H1 (cell line): Measurements from ENCODE around the gene UNC5B. TPM values are rescaled to one million over a fixed set of nuclear protein-coding genes. Genes with fewer than 3 reads are reported as not detected.

Source experiments
- CTCF ChIA-PET: fragments of 300-600 bp; sonication (Branson Sonifier 250); formaldehyde crosslinking; loops from one replicate; lab custom pipeline; 2021; ENCODE audit not compliant: partially characterized antibody; lab: Charles Lee
- POLR2A ChIA-PET: fragments of 300-600 bp; sonication (Branson Sonifier 250); formaldehyde crosslinking; loops from one replicate; lab custom pipeline; 2021; ENCODE audit warnings: inconsistent platforms; ENCODE audit not compliant: partially characterized antibody; lab: Charles Lee
- DNase-seq, 2 experiments: peaks; one replicate each; pipeline versions ENCODE4 v3.0.0 to v3.0.0-alpha.2; 2010 to 2022; ENCODE audit warnings: low spot score in 2 of 2, low read depth in 1 of 2, mixed read lengths in 1 of 2
- FAIRE-seq: peaks from 2 replicates; lab custom pipeline; 2011; peaks lifted over from hg19 to GRCh38; lab: Jason Lieb, UNC
- H2AFZ ChIP-seq: 2 replicates; pipeline ENCODE4 v1.8.1; 2012; ENCODE audit warnings: low read length, inconsistent platforms
- H2AK5ac ChIP-seq: 2 replicates; pipeline ENCODE4 v1.6.1; 2013; ENCODE audit warnings: low read depth, low read length
- H2BK120ac ChIP-seq: replicated peaks from 2 replicates; pipeline ENCODE3; 2013; ENCODE audit warnings: low read depth, low read length, inconsistent platforms
- H2BK12ac ChIP-seq: 2 replicates; pipeline ENCODE4 v1.6.1; 2013; ENCODE audit warnings: low read depth, low read length
- H2BK15ac ChIP-seq: 2 replicates; pipeline ENCODE4 v1.6.1; 2013; ENCODE audit warnings: low read length
- H2BK20ac ChIP-seq: 2 replicates; pipeline ENCODE4 v1.6.1; 2013; ENCODE audit warnings: low read length
- H2BK5ac ChIP-seq: 2 replicates; pipeline ENCODE4 v1.6.1; 2013; ENCODE audit warnings: low read depth, low read length
- H3K14ac ChIP-seq: 2 replicates; pipeline ENCODE4 v1.6.1; 2013; ENCODE audit warnings: inconsistent platforms; ENCODE audit not compliant: insufficient read length
- H3K18ac ChIP-seq: 2 replicates; pipeline ENCODE4 v1.6.1; 2013; ENCODE audit warnings: low read length; ENCODE audit errors: extremely low read depth
- H3K23ac ChIP-seq: 2 replicates; pipeline ENCODE4 v1.6.1; 2013; ENCODE audit warnings: inconsistent platforms; ENCODE audit not compliant: insufficient read length
- H3K23me2 ChIP-seq: 2 replicates; pipeline ENCODE4 v1.6.1; 2013; ENCODE audit warnings: low read depth, low read length
- H3K27ac ChIP-seq: 2 replicates; pipeline ENCODE4 v1.6.1; 2011; ENCODE audit warnings: low read depth, low read length, inconsistent platforms
- H3K27me3 ChIP-seq, 4 experiments: replicated peaks in 1 of 4; 1 replicate in 1 of 4; 2 replicates in 3 of 4; pipeline versions ENCODE4 v1.6.1 to v1.8.1; 2011 to 2013; ENCODE audit warnings: low read length in 3 of 4, mild to moderate bottlenecking in 3 of 4, inconsistent platforms in 2 of 4, mixed read lengths in 2 of 4, moderate library complexity in 1 of 4; ENCODE audit not compliant: control insufficient read depth in 3 of 4, insufficient read depth in 3 of 4; ENCODE audit errors: extremely low read depth in 1 of 4
- H3K36me3 ChIP-seq, 4 experiments: 2 replicates each; pipeline versions ENCODE4 v1.6.1 to v1.8.1; 2011 to 2013; ENCODE audit warnings: mild to moderate bottlenecking in 4 of 4, low read length in 3 of 4, moderate library complexity in 2 of 4, control low read depth in 1 of 4, inconsistent platforms in 1 of 4; ENCODE audit not compliant: insufficient read depth in 4 of 4, control insufficient read depth in 2 of 4
- H3K4ac ChIP-seq: replicated peaks from 2 replicates; pipeline ENCODE3; 2013; ENCODE audit warnings: low read length, low read depth, mixed read lengths, inconsistent platforms; ENCODE audit not compliant: insufficient read length
- H3K4me1 ChIP-seq, 4 experiments: replicated peaks in 1 of 4; 1 replicate in 1 of 4; 2 replicates in 3 of 4; pipeline versions ENCODE4 v1.6.1 to v1.8.1; 2011 to 2013; ENCODE audit warnings: low read length in 3 of 4, inconsistent platforms in 2 of 4, mixed read lengths in 1 of 4; ENCODE audit not compliant: insufficient read depth in 4 of 4, control insufficient read depth in 3 of 4
- H3K4me2 ChIP-seq, 2 experiments: 2 replicates each; pipeline versions ENCODE4 v1.6.1 to v1.8.1; 2011 to 2013; ENCODE audit warnings: low read depth in 2 of 2, low read length in 2 of 2, control low read depth in 1 of 2, inconsistent platforms in 1 of 2, mild to moderate bottlenecking in 1 of 2; ENCODE audit not compliant: insufficient read depth in 1 of 2
- H3K4me3 ChIP-seq, 4 experiments: fragments of 200-600, 300-600 bp in 1 of 4; sonication (generic), shearing (Covaris generic), sonication (Bioruptor Twin) in 1 of 4; 2 replicates each; pipeline versions ENCODE4 v1.5.1 to v1.8.1; 2011 to 2016; ENCODE audit warnings: low read length in 4 of 4, low read depth in 3 of 4, control low read depth in 2 of 4, inconsistent platforms in 2 of 4, mild to moderate bottlenecking in 2 of 4, mixed read lengths in 1 of 4, moderate library complexity in 1 of 4; ENCODE audit not compliant: insufficient read depth in 2 of 4; ENCODE audit errors: extremely low read depth in 1 of 4
- H3K56ac ChIP-seq: replicated peaks from 2 replicates; pipeline ENCODE3; 2013; ENCODE audit warnings: low read depth, mild to moderate bottlenecking, mixed read lengths, low read length, inconsistent platforms; ENCODE audit not compliant: insufficient read length
- H3K79me1 ChIP-seq: 2 replicates; pipeline ENCODE4 v1.6.1; 2013; ENCODE audit warnings: low read depth, low read length, control low read depth
- H3K79me2 ChIP-seq, 2 experiments: 2 replicates each; pipeline versions ENCODE4 v1.6.1 to v1.8.1; 2012 to 2013; ENCODE audit warnings: low read length in 2 of 2, mild to moderate bottlenecking in 2 of 2, inconsistent platforms in 1 of 2; ENCODE audit not compliant: insufficient read depth in 2 of 2, control insufficient read depth in 1 of 2
- H3K9ac ChIP-seq, 4 experiments: replicated peaks in 1 of 4; 1 replicate in 1 of 4; 2 replicates in 3 of 4; pipeline versions ENCODE4 v1.6.1 to v1.8.1; 2011 to 2013; ENCODE audit warnings: low read depth in 3 of 4, low read length in 3 of 4, control low read depth in 2 of 4, mild to moderate bottlenecking in 2 of 4, moderate library complexity in 2 of 4, inconsistent platforms in 1 of 4; ENCODE audit errors: extremely low read depth in 1 of 4
- H3K9me3 ChIP-seq, 2 experiments: 2 replicates each; pipeline versions ENCODE4 v1.6.1 to v1.8.1; 2012 to 2013; ENCODE audit warnings: mild to moderate bottlenecking in 2 of 2, moderate library complexity in 2 of 2, control low read depth in 1 of 2, inconsistent platforms in 1 of 2, low read depth in 1 of 2, low read length in 1 of 2, mixed read lengths in 1 of 2; ENCODE audit not compliant: insufficient read depth in 2 of 2
- H4K20me1 ChIP-seq, 2 experiments: replicated peaks in 1 of 2; 2 replicates each; pipeline versions ENCODE3 to v1.8.1; 2011 to 2013; ENCODE audit warnings: inconsistent platforms in 2 of 2, low read length in 2 of 2, mild to moderate bottlenecking in 1 of 2; ENCODE audit not compliant: insufficient read depth in 2 of 2, control insufficient read depth in 1 of 2
- H4K5ac ChIP-seq: 2 replicates; pipeline ENCODE4 v1.6.1; 2013; ENCODE audit warnings: low read length, low read depth, mixed read lengths, inconsistent platforms; ENCODE audit not compliant: insufficient read length
- H4K8ac ChIP-seq: 2 replicates; pipeline ENCODE4 v1.8.0; 2013; ENCODE audit warnings: mild to moderate bottlenecking, moderate library complexity, low read length, inconsistent platforms; ENCODE audit not compliant: insufficient read depth; ENCODE audit errors: extremely low read depth
- H4K91ac ChIP-seq: replicated peaks from 2 replicates; pipeline ENCODE3; 2013; ENCODE audit warnings: low read length, mixed read lengths, inconsistent platforms; ENCODE audit not compliant: insufficient read length
- ASH2L ChIP-seq: fragments of 200-600, 300-600 bp; sonication (generic); IDR thresholded peaks from one replicate; pipeline ENCODE4 v1.7.1; 2017; ENCODE audit warnings: low read length
- CEBPB ChIP-seq: IDR thresholded peaks from 2 replicates; pipeline ENCODE4 v1.6.1; 2012; ENCODE audit warnings: low read depth, low read length
- NRF1 ChIP-seq: IDR thresholded peaks from 2 replicates; pipeline ENCODE4 v1.6.1; 2011; ENCODE audit warnings: mild to moderate bottlenecking, low read depth, low read length, improper control_type of control experiment
- SAP30 ChIP-seq: fragments of 300-600 bp; sonication (generic); IDR thresholded peaks from 2 replicates; pipeline ENCODE4 v1.7.1; 2012; ENCODE audit warnings: low read length, moderate library complexity, mild to moderate bottlenecking, inconsistent platforms; ENCODE audit not compliant: insufficient read depth, insufficient replicate concordance
- SP4 ChIP-seq: IDR thresholded peaks from 2 replicates; pipeline ENCODE4 v1.6.1; 2012; ENCODE audit warnings: low read length, inconsistent platforms
- TBP ChIP-seq: IDR thresholded peaks from 2 replicates; pipeline ENCODE4 v1.6.1; 2011; ENCODE audit warnings: low read depth, low read length, improper control_type of control experiment
- WGBS, 2 experiments: shearing (Covaris generic) in 1 of 2; methylation state at CpG; one replicate each; pipeline versions ENCODE4 v1.1.6 to v1.1.7; 2013 to 2015; ENCODE audit warnings: low lambda C conversion rate in 2 of 2, mixed read lengths in 2 of 2, inconsistent platforms in 1 of 2, low coverage in 1 of 2, missing lambda C conversion rate in 1 of 2; ENCODE audit not compliant: insufficient replicate concordance in 2 of 2, insufficient coverage in 1 of 2, insufficient read length in 1 of 2; ENCODE audit errors: extremely low coverage in 1 of 2, missing lambda C conversion rate in 1 of 2; 5-methylcytosine and 5-hydroxymethylcytosine counted together
- polyA plus RNA-seq, 7 experiments: library from polyadenylated mRNA; depleted of rRNA in 3 of 7; stranded (reverse) in 5 of 7; unstranded in 2 of 7; fragments of >200 nt in 5 of 7; fragments of 200-250 nt in 2 of 7; gene quantifications; 1 replicate in 5 of 7; 2 replicates in 1 of 7; 4 replicates in 1 of 7; pipeline versions ENCODE4 v1.2.1 to v1.2.3, GENCODE V29; 2011 to 2013; ENCODE audit warnings: missing spikeins in 2 of 7, mixed read lengths in 2 of 7
- total RNA-seq: library from RNA; stranded (reverse); fragmentation: NEBNext Ultra II Directional; extraction: Animal tissue kit (Norgen Biotek cat#: 25700); gene quantifications from 2 replicates; pipeline ENCODE4 v1.2.1, GENCODE V29; 2021
- TF ChIP-seq, protein P1 (sequence below): IDR thresholded peaks from 2 replicates; pipeline ENCODE4 v1.6.1; 2011; ENCODE audit warnings: low read depth, mild to moderate bottlenecking, low read length; ENCODE audit not compliant: insufficient read depth
- TF ChIP-seq, protein P2 (sequence below), 3 experiments: IDR thresholded peaks; 1 replicate in 2 of 3; 2 replicates in 1 of 3; pipeline versions ENCODE4 v1.5.1 to v1.6.1; 2011; ENCODE audit warnings: low read length in 3 of 3, mild to moderate bottlenecking in 3 of 3, inconsistent platforms in 2 of 3, low read depth in 1 of 3, moderate library complexity in 1 of 3; ENCODE audit not compliant: insufficient read depth in 1 of 3; ENCODE audit errors: control extremely low read depth in 1 of 3

Gene UNC5B
- total and polyA plus RNA-seq, 2 of the 8 experiments (the other 6 are each of a cell fraction or from before 2014, with no cell fraction given) = 27.9 to 31.8 TPM

DNA sequence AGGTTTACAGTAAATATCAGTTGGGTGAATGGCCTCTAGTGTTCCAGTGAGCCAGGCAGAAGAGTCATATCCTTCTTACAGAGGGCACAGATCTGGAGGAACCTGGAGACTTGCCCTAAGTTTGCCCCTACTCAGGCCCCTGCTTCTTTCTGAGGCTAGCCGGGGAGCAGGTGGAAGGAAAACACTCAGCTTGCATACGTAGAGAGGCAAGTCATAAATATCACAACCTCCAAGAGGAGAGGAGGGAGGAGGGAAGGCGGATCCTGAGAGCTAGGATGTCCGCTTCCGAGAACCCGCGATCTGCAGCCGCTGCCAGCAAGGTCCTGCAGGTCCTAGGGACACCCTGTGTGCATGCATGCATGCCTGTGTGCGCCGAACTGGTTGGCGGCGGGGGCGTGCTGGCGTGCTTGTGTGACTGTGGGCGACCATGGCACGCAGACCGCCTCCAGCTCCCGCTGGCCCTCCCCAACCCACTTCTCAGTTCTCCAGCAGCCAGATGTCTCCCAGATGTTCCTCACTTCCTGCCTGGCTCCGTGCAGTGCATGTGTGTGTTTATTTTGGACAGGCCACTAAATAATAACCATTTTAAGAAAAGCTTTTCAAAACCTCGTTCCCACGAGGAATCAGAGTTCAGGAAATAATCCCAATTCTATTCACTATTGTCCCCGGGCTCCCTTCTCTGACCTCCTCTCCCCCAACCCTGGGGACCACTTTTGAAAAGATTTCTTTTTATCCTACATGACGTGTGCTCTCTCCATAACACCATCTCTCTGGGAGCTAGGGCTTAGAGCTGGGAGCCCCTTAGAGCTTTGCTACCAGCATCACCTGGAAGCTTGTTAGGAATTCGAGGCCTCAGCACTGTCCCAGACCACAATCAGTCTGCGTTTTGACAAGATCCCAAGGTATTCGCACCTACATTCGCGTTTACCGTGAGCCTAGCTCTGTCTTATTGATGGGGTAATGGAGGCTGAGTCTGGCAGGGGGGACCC lies 32.4 kb downstream of the UNC5B start:
- Histone ChIP-seq H3K79me2 (peaks cover 0 to 3% of the 10 kb centered on the region in 2 experiments; a peak in 1 of 4 replicates), H3K9me3 (no peaks in the 10 kb centered on the region), H4K5ac (no peak overlapping the region), H3K79me1 (peaks cover 13% of the 10 kb centered on the region), H2BK120ac (no peak overlapping the region), H2AK5ac (no peak overlapping the region), H3K56ac (no peak overlapping the region), H3K27ac (no peak overlapping the region), H3K4me2 (no peak overlapping the region), H3K18ac (no peak overlapping the region), H4K91ac (no peak overlapping the region), H3K4me1 (peaks cover 0 to 1% (median 0%) of the 10 kb centered on the region in 4 experiments; a peak in 2 of 7 replicates), H2BK5ac (0 out of 2 replicates have a peak overlapping the region, but pooled peaks have one; percentile 39), H3K9ac (no peak overlapping the region), H3K23ac (no peak overlapping the region), H3K23me2 (no peaks in the 10 kb centered on the region), H4K20me1 (peaks cover 10 to 15% of the 10 kb centered on the region in 2 experiments), H3K36me3 (no peaks in the 10 kb centered on the region), H2BK12ac (no peak overlapping the region), H2AFZ (no peak overlapping the region), H2BK20ac (no peak overlapping the region), H4K8ac (no peak overlapping the region; the same call in 1 of the 2 replicates), H3K27me3 (no peaks in the 10 kb centered on the region; a peak in 1 of 7 replicates), H3K14ac (no peak overlapping the region), H3K4me3 (no peak overlapping the region), H2BK15ac (peak overlapping the region; percentile 88; the same call in 1 of the 2 replicates), H3K4ac (no peak overlapping the region)
- FAIRE-seq (no peak), DNase-seq (no peak)
- TF ChIP-seq SP4 (no peak), TBP (no peak), NRF1 (no peak), SAP30 (no peak), ASH2L (no peak), CEBPB (no peak)
- TF ChIP-seq, protein P1, sequence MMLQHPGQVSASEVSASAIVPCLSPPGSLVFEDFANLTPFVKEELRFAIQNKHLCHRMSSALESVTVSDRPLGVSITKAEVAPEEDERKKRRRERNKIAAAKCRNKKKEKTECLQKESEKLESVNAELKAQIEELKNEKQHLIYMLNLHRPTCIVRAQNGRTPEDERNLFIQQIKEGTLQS = no peak
- TF ChIP-seq, protein P2, sequence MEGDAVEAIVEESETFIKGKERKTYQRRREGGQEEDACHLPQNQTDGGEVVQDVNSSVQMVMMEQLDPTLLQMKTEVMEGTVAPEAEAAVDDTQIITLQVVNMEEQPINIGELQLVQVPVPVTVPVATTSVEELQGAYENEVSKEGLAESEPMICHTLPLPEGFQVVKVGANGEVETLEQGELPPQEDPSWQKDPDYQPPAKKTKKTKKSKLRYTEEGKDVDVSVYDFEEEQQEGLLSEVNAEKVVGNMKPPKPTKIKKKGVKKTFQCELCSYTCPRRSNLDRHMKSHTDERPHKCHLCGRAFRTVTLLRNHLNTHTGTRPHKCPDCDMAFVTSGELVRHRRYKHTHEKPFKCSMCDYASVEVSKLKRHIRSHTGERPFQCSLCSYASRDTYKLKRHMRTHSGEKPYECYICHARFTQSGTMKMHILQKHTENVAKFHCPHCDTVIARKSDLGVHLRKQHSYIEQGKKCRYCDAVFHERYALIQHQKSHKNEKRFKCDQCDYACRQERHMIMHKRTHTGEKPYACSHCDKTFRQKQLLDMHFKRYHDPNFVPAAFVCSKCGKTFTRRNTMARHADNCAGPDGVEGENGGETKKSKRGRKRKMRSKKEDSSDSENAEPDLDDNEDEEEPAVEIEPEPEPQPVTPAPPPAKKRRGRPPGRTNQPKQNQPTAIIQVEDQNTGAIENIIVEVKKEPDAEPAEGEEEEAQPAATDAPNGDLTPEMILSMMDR (IDR thresholded peaks at IDR 0.05; ENCODE audit: control extremely low read depth in 1 of 3, insufficient read depth in 1 of 3, low read depth in 1 of 3, low read length in 3 of 3) = no peak
- ChIA-PET CTCF (interaction anchor here (0.9 to 7.2 kb wide), 13 partner anchors 8 to 322 kb away, joined by 3 to 72 read pairs (median 6); no protein-coding TSS in a partner anchor), POLR2A (interaction anchor here (1.1 to 1.5 kb wide), 5 partner anchors 9 to 21 kb away, joined by 3 to 4 read pairs (median 3); no protein-coding TSS in a partner anchor)
- 87% methylated on average over 26 of the region's 29 CpGs; no CpG with 5 or more reads in 1 of the 2 experiments for WGBS, 2 experiments
